Tibial nerve (tissue), 4 donors: ENCODE data around the gene NPPC.

Experiments used
- EP300 ChIP-seq, 2 donors: sonication (generic); formaldehyde crosslinking; IDR thresholded peaks; one replicate each; pipeline ENCODE4 v1.6.1; 2017; ENCODE audit warnings: antibody characterized with exemption in 2 of 2, mild to moderate bottlenecking in 1 of 2
- TF ChIP-seq, protein P1 (sequence below), 5 experiments: fragments of 200-600 bp in 3 of 5; fragments of 450-650 bp in 2 of 5; sonication (generic) in 3 of 5; IDR thresholded peaks; one replicate each; pipeline ENCODE4 v1.5.1; 2016 to 2019; ENCODE audit warnings: antibody characterized with exemption in 5 of 5, mild to moderate bottlenecking in 3 of 5, moderate library complexity in 2 of 5

DNA sequence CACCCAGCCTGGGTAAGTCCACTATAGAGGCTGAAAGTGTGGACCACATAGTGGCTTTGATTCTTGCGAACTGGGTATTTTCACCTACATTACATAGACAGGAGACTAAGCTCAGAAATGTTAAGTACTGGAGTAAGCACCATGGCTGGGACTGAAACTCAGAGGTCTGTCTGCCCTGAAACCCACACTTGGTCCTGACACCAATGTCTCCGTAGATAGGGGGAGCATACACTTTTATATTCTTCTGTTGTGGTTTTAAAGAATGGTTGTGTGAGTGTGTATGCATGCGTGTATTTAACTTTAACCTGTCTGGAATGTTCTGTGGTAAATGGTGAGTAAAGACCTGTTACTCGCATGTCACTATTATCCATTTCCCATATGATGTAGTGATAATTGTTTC, 10.3 kb upstream of the NPPC start:
- TF ChIP-seq, protein P1, sequence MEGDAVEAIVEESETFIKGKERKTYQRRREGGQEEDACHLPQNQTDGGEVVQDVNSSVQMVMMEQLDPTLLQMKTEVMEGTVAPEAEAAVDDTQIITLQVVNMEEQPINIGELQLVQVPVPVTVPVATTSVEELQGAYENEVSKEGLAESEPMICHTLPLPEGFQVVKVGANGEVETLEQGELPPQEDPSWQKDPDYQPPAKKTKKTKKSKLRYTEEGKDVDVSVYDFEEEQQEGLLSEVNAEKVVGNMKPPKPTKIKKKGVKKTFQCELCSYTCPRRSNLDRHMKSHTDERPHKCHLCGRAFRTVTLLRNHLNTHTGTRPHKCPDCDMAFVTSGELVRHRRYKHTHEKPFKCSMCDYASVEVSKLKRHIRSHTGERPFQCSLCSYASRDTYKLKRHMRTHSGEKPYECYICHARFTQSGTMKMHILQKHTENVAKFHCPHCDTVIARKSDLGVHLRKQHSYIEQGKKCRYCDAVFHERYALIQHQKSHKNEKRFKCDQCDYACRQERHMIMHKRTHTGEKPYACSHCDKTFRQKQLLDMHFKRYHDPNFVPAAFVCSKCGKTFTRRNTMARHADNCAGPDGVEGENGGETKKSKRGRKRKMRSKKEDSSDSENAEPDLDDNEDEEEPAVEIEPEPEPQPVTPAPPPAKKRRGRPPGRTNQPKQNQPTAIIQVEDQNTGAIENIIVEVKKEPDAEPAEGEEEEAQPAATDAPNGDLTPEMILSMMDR (IDR thresholded peaks at IDR 0.05) = no peak
- TF ChIP-seq EP300 (IDR thresholded peaks at IDR 0.05) = no peak
